HepG2 (cell line): ENCODE measurements around the gene TRAF4. TPM values are rescaled to one million over a fixed set of nuclear protein-coding genes. Genes with fewer than 3 reads are reported as not detected.

Source experiments
- ARID2 ChIP-seq: sonication (generic); formaldehyde crosslinking; IDR thresholded peaks from 2 replicates; pipeline ENCODE4 v1.8.1; 2022; ENCODE audit warnings: mild to moderate bottlenecking, missing genetic modification reagents, borderline replicate concordance
- BHLHE40 ChIP-seq: IDR thresholded peaks from 2 replicates; pipeline ENCODE4 v1.6.1; 2011; ENCODE audit warnings: low read length, improper control_type of control experiment
- BRCA1 ChIP-seq: sonication (generic); formaldehyde crosslinking; IDR thresholded peaks from 2 replicates; pipeline ENCODE4 v1.4.0; 2020; ENCODE audit warnings: missing genetic modification reagents
- FOXA3 ChIP-seq: IDR thresholded peaks from 2 replicates; pipeline ENCODE4 v1.6.1; 2016; ENCODE audit warnings: missing genetic modification reagents, missing compliant biosample characterization
- NFATC3 ChIP-seq: sonication (generic); formaldehyde crosslinking; IDR thresholded peaks from 2 replicates; pipeline ENCODE4 v1.5.1; 2020; ENCODE audit warnings: mild to moderate bottlenecking, missing genetic modification reagents
- POGZ ChIP-seq: sonication (generic); formaldehyde crosslinking; IDR thresholded peaks from 2 replicates; pipeline ENCODE4 v1.4.0; 2020; ENCODE audit warnings: mild to moderate bottlenecking, missing genetic modification reagents
- POLR2AphosphoS5 ChIP-seq: IDR thresholded peaks from 2 replicates; pipeline ENCODE4 v1.6.1; 2012; ENCODE audit warnings: low read depth, low read length
- SAFB2 ChIP-seq: sonication (generic); formaldehyde crosslinking; IDR thresholded peaks from 2 replicates; pipeline ENCODE4 v1.5.1; 2020; ENCODE audit warnings: missing genetic modification reagents, low read depth, mild to moderate bottlenecking, borderline replicate concordance
- SNAI1 ChIP-seq: sonication (generic); formaldehyde crosslinking; IDR thresholded peaks from 2 replicates; pipeline ENCODE4 v1.5.0; 2020; ENCODE audit warnings: mild to moderate bottlenecking, missing genetic modification reagents, borderline replicate concordance
- ZBTB21 ChIP-seq: sonication (generic); formaldehyde crosslinking; IDR thresholded peaks from 2 replicates; pipeline ENCODE4 v1.4.0; 2020; ENCODE audit warnings: missing genetic modification reagents
- ZNF264 ChIP-seq: sonication (generic); formaldehyde crosslinking; IDR thresholded peaks from 2 replicates; pipeline ENCODE4 v1.4.0; 2020; ENCODE audit warnings: missing genetic modification reagents
- polyA plus RNA-seq, 8 experiments: library from polyadenylated mRNA; depleted of rRNA in 3 of 8; stranded (reverse) in 7 of 8; unstranded in 1 of 8; fragments of >200 nt; fragmentation: Illumina TruSeq in 4 of 8; extraction: Trizol in 4 of 8; gene quantifications; 2 replicates each; pipeline versions ENCODE4 v1.2.1 to v1.2.3, GENCODE V29; 2011 to 2016; ENCODE audit warnings: low read depth in 4 of 8, missing spikeins in 1 of 8, mixed read lengths in 1 of 8; ENCODE audit not compliant: insufficient read depth in 1 of 8
- total RNA-seq, 5 experiments: library from RNA; depleted of rRNA; stranded (reverse); fragments of >200 nt; fragmentation: Illumina TruSeq; extraction: Trizol; gene quantifications; 2 replicates each; pipeline ENCODE4 v1.2.3, GENCODE V29; 2016; ENCODE audit warnings: low read depth in 1 of 5
- TF ChIP-seq, protein P1 (sequence below): fragments of 450-650 bp; IDR thresholded peaks from 2 replicates; pipeline ENCODE4 v1.6.1; 2016
- TF ChIP-seq, protein P2 (sequence below): sonication (generic); formaldehyde crosslinking; IDR thresholded peaks from 2 replicates; pipeline ENCODE4 v1.4.0; 2020; ENCODE audit warnings: missing genetic modification reagents
- TF ChIP-seq, protein P3 (sequence below): sonication (generic); formaldehyde crosslinking; IDR thresholded peaks from 2 replicates; pipeline ENCODE4 v1.5.1; 2020; ENCODE audit warnings: mild to moderate bottlenecking, missing genetic modification reagents, moderate library complexity
- TF ChIP-seq, protein P4 (sequence below): IDR thresholded peaks from 2 replicates; pipeline ENCODE4 v1.6.1; 2016; ENCODE audit warnings: missing compliant biosample characterization, missing genetic modification reagents, borderline replicate concordance

TRAF4 gene
- total and polyA plus RNA-seq, 2 of the 13 experiments (the other 11 are each of a cell fraction or from before 2014, with no cell fraction given): 86.0 to 89.9 TPM

DNA sequence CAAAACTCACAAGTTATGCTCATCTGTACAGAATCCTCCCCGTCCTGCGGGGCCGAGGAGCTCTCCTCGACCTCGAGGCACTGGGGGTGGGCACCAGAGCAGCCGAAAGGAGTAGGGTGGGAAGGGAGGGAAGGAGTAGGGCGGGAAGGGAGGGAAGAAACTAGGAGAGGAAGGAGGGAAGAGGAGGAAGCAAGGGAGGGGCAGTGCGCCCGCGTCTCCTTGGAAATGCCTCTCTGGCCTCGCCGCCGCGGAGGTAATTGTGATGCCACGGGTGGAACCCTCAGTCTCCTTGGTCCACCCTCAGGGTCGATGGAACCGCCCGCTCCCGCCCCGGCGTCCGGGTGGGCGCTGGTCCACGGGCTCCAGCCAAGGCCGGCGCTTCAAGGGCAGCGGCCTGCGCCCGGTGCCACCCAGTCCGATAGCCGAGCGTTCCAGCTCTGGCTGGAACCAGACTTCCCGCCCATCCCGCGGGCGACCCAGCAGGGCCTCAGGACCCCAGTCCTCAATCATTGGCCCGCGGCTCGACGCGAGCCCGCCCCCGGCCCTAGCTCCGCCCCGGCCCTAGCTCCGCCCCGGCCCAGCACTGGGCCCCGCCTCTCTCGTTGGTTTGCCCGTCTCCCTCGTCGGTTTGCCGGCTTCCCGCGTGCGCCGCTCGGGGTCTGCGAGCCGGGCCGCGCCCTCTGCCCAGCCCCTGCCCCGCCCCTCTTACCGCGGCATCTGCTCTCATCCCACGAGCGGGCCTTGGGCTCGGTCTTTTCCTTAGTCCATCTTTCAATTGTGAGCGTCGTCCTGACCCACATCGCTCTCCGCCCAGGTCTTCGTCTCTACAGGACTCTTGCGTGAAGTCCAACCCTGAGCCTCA is 32.7 kb upstream of the TRAF4 start (continued):
- TF ChIP-seq, protein P1, sequence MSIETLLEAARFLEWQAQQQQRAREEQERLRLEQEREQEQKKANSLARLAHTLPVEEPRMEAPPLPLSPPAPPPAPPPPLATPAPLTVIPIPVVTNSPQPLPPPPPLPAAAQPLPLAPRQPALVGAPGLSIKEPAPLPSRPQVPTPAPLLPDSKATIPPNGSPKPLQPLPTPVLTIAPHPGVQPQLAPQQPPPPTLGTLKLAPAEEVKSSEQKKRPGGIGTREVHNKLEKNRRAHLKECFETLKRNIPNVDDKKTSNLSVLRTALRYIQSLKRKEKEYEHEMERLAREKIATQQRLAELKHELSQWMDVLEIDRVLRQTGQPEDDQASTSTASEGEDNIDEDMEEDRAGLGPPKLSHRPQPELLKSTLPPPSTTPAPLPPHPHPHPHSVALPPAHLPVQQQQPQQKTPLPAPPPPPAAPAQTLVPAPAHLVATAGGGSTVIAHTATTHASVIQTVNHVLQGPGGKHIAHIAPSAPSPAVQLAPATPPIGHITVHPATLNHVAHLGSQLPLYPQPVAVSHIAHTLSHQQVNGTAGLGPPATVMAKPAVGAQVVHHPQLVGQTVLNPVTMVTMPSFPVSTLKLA: no peak
- TF ChIP-seq SNAI1 (CRISPR knock-in tag) (peak; percentile 89; the same call in 1 of the 2 replicates), SAFB2 (CRISPR knock-in tag) (peak; percentile 71; the same call in 1 of the 2 replicates), FOXA3 (CRISPR knock-in tag) (0 out of 2 replicates have a peak, but pooled peaks have one; percentile 28), ZNF264 (CRISPR knock-in tag) (0 out of 2 replicates have a peak, but pooled peaks have one; percentile 13), ARID2 (CRISPR knock-in tag) (no peak), ZBTB21 (no peak), POGZ (no peak), POLR2AphosphoS5 (peak; percentile 90), BRCA1 (peak; percentile 55; the same call in 1 of the 2 replicates), BHLHE40 (no peak), NFATC3 (CRISPR knock-in tag) (no peak)
- TF ChIP-seq, protein P2, sequence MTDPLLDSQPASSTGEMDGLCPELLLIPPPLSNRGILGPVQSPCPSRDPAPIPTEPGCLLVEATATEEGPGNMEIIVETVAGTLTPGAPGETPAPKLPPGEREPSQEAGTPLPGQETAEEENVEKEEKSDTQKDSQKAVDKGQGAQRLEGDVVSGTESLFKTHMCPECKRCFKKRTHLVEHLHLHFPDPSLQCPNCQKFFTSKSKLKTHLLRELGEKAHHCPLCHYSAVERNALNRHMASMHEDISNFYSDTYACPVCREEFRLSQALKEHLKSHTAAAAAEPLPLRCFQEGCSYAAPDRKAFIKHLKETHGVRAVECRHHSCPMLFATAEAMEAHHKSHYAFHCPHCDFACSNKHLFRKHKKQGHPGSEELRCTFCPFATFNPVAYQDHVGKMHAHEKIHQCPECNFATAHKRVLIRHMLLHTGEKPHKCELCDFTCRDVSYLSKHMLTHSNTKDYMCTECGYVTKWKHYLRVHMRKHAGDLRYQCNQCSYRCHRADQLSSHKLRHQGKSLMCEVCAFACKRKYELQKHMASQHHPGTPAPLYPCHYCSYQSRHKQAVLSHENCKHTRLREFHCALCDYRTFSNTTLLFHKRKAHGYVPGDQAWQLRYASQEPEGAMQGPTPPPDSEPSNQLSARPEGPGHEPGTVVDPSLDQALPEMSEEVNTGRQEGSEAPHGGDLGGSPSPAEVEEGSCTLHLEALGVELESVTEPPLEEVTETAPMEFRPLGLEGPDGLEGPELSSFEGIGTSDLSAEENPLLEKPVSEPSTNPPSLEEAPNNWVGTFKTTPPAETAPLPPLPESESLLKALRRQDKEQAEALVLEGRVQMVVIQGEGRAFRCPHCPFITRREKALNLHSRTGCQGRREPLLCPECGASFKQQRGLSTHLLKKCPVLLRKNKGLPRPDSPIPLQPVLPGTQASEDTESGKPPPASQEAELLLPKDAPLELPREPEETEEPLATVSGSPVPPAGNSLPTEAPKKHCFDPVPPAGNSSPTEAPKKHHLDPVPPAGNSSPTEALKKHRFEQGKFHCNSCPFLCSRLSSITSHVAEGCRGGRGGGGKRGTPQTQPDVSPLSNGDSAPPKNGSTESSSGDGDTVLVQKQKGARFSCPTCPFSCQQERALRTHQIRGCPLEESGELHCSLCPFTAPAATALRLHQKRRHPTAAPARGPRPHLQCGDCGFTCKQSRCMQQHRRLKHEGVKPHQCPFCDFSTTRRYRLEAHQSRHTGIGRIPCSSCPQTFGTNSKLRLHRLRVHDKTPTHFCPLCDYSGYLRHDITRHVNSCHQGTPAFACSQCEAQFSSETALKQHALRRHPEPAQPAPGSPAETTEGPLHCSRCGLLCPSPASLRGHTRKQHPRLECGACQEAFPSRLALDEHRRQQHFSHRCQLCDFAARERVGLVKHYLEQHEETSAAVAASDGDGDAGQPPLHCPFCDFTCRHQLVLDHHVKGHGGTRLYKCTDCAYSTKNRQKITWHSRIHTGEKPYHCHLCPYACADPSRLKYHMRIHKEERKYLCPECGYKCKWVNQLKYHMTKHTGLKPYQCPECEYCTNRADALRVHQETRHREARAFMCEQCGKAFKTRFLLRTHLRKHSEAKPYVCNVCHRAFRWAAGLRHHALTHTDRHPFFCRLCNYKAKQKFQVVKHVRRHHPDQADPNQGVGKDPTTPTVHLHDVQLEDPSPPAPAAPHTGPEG (CRISPR knock-in tag): peak; percentile 62
- TF ChIP-seq, protein P3, sequence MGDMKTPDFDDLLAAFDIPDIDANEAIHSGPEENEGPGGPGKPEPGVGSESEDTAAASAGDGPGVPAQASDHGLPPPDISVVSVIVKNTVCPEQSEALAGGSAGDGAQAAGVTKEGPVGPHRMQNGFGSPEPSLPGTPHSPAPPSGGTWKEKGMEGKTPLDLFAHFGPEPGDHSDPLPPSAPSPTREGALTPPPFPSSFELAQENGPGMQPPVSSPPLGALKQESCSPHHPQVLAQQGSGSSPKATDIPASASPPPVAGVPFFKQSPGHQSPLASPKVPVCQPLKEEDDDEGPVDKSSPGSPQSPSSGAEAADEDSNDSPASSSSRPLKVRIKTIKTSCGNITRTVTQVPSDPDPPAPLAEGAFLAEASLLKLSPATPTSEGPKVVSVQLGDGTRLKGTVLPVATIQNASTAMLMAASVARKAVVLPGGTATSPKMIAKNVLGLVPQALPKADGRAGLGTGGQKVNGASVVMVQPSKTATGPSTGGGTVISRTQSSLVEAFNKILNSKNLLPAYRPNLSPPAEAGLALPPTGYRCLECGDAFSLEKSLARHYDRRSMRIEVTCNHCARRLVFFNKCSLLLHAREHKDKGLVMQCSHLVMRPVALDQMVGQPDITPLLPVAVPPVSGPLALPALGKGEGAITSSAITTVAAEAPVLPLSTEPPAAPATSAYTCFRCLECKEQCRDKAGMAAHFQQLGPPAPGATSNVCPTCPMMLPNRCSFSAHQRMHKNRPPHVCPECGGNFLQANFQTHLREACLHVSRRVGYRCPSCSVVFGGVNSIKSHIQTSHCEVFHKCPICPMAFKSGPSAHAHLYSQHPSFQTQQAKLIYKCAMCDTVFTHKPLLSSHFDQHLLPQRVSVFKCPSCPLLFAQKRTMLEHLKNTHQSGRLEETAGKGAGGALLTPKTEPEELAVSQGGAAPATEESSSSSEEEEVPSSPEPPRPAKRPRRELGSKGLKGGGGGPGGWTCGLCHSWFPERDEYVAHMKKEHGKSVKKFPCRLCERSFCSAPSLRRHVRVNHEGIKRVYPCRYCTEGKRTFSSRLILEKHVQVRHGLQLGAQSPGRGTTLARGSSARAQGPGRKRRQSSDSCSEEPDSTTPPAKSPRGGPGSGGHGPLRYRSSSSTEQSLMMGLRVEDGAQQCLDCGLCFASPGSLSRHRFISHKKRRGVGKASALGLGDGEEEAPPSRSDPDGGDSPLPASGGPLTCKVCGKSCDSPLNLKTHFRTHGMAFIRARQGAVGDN (CRISPR knock-in tag): peak; percentile 97
- TF ChIP-seq, protein P4, sequence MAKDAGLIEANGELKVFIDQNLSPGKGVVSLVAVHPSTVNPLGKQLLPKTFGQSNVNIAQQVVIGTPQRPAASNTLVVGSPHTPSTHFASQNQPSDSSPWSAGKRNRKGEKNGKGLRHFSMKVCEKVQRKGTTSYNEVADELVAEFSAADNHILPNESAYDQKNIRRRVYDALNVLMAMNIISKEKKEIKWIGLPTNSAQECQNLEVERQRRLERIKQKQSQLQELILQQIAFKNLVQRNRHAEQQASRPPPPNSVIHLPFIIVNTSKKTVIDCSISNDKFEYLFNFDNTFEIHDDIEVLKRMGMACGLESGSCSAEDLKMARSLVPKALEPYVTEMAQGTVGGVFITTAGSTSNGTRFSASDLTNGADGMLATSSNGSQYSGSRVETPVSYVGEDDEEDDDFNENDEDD (CRISPR knock-in tag): peak; percentile 86; the same call in 1 of the 2 replicates
